Subcutaneous adipose tissue (tissue), 4 donors: Measurements from ENCODE around the gene INTS11. TPM values are rescaled to one million over a fixed set of nuclear protein-coding genes. Genes with fewer than 3 reads are reported as not detected.

Experiments
- CTCF ChIP-seq: fragments of 450-650 bp; IDR thresholded peaks from one replicate; pipeline ENCODE4 v1.5.1; 2016; ENCODE audit warnings: low read depth, mild to moderate bottlenecking, control low read depth, antibody characterized with exemption, moderate library complexity
- total RNA-seq, 4 donors: library from RNA; depleted of rRNA; stranded (reverse); fragments of >200 nt; gene quantifications; one replicate each; pipeline ENCODE4 v1.1.0, GENCODE V29; 2016

INTS11 gene
- 100 to 1,000 TPM in 1 of 4 donors, 10 to 100 TPM in 3; 50.5 to 122 (median 60.6) TPM for total RNA-seq

DNA sequence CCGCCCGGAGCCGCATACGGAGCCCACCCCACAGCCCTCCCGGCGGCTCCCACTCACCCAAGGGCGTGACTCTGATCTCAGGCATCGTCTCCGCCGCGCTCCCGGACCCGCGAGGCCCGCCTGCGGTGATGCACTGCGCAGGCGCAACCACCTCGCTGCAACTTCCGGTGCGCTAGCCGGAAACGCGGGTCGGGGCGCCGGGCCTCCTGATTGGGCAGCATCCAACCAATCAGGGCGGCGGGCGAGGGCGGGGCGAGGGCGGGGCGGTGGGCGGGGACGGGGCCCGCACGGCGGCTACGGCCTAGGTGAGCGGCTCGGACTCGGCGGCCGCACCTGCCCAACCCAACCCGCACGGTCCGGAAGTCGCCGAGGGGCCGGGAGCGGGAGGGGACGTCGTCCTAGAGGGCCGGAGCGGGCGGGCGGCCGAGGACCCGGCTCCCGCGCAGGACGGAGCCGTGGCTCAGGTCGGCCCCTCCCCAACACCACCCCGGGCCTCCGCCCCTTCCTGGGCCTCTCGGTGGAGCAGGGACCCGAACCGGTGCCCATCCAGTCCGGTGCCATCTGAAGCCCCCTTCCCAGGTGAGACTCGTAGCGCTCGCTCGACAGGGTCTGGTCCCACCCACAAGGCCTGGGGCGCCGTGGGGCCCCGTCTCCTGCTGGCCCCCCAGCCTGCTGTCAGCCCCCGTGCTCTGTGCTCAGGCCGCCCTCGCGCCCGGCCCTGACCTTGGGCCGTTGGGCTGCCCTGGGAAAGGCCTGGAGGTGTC lies at the start of gene INTS11, which contains the start of gene CPTP:
Gene INTS11, minus strand, starts transcription at position 137 of the 764 bp plus-strand sequence. Its CDS starts 52 bp downstream, at position 85.
Gene CPTP, plus strand, starts transcription at position 279 of the 764 bp plus-strand sequence. CDS start 2,109 bp downstream, outside the sequence.
- no peak for TF ChIP-seq CTCF

GRCh38 chr1:1373815-1374588 lies 49.5 kb upstream of the INTS11 start:
- no peak for TF ChIP-seq CTCF

DNA sequence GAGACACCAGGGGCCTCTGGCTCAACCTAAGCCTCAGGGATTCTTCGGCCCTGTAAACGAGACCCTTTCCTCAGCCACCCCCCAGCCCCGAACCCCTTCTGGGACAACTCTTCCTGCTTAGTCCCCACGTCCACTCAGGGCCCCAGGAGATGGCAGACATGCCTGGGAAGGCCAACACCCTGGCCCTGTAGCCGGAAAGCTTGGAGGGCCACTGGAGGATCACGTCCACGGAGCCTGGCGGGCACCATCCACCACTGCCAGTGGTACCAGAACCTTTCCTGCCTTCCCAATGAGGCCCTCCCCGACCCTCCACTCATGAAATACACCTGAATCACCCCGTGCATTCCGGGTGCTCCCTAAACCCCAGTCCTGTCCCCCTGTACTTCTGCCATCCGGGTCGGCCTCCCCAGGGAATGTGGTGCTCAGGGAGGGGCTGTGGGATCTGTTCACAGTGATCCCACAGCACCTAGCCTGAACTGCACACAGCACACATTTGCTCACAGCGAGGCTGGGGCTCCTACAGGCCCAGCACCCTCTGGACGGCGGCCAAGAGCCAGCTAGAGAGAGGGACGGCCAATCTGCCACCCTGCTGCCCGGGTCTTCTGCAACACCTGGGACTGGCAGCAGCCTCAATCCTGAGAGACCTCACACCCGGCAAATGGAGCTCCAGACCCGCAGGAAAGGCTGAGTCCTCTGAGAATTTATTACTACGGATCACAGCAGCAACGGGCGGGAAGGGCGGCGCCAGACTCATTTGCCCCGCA lies 48.8 kb upstream of the INTS11 start:
- TF ChIP-seq CTCF: no peak

DNA sequence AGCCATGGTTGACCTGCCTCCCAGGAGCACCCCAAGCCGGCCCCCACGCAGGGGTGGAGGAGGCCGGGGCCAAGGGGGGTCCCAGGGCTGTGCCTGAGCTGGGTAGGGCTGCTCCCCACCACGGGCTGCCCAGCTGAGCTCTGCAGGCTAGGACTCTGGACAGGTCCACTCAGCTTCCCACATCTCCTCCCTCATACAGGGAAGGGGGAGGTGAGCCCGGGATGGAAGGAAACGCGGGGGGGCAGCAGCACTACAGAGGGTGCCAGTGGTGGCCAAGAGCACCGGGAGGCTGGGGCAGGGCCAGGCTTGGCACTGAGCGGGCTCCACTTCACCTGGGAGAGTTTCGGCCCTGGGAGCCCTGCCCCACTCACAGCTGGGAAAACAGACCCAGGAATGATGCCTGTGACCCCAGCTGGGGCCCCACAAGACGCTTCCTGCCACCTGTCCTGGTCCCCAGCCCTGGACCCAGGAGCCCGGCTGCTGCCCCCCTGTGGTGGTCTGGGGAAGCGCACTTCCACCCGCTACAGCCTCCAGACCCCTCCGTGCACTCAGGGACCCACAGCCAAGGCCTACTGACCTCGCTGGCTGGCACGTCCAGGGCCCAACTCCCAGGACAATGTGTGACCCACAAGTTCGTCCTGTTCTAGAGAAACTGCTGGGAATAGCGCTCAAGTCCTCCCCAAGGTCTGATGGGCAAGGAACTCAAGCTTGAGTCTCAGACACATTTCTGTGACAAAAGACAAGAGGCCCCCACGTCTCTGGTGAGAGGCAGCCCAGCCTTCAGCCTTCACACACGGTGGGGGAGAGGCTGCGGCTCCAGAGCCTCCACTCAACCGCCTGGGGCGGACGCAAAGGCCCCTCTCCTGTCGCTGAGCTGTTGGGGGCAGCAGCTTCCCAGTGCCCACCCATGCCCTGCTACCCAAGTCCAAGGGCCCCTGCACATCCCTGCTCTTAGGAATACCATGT lies 47.6 kb upstream of the INTS11 start:
- TF ChIP-seq CTCF: no peak

DNA sequence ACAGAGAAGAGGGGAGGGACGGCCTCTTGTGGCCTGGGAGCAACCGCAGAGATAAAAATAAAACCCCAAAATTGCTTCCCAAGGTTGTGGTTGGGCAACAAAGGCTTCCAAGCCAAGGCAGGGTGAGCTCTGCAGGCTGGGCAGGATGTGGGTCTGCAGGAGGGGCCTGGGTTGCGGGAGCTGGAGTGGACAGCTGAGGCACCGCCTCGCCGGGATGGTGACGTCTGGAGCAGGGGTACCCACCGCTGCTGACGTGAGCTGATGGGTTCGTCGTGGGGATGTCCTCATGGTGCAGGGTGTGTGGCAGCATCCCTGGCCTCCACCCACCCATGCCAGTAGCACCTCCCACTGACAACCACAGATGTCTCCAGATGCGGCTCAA lies 46.9 kb upstream of the INTS11 start:
- no peak for TF ChIP-seq CTCF

- TF ChIP-seq CTCF: no peak
Measured at GRCh38 chr1:1370771-1371300, 46.4 kb upstream of the INTS11 start.
